Measurements from ENCODE around the gene NUAK1.
A peak's percentile ranks its signal among the peaks of the same experiment; 100 is the strongest.

Gene NUAK1

DNA sequence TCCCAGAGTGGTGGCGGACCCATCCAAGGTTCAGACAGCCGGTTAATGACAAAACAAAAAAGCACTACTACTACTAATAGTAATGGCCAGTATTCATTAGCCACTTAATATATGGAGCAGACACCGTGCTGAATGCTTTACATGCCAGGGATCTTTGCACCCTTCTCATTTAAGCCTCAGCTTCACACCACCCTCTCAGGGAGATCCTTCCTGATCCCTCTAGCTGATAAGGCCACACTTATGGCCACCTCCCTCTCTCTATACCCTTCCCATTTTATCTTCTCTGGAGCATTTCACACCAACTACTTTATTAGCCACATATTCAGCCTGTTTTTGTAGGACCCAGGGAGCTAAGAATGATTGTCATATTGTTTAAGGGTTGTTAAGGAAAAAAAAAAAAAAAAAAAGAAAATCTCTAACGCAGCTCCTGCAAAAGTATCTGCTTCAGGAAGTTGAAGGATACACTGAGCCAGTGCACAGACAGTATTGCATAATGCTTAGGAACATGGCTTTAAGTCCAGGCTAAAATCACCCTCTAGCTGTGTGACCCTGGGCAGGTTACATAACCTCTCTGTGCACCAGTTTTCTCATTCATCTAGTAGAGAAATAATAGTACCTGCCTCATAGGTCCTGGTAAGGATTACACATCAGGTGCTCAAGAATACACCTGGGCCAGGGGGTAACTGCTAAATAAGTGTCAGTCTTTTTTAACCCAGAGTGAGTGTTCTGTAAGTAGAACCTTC, 29.4 kb downstream of the NUAK1 start:
- TF ChIP-seq ZFP3 (CRISPR knock-in tag; IDR thresholded peaks at IDR 0.05) (no peak), ZNF70 (CRISPR knock-in tag; IDR thresholded peaks at IDR 0.05) (no peak), RARB (CRISPR knock-in tag; IDR thresholded peaks at IDR 0.05) (no peak), ARNTL (CRISPR knock-in tag; IDR thresholded peaks at IDR 0.05; ENCODE audit: borderline replicate concordance, low read depth) (no peak), BACH2 (CRISPR knock-in tag; IDR thresholded peaks at IDR 0.05; ENCODE audit: borderline replicate concordance) (no peak), TOX (CRISPR knock-in tag; IDR thresholded peaks at IDR 0.05; ENCODE audit: borderline replicate concordance) (no peak), ZC3H10 (CRISPR knock-in tag; IDR thresholded peaks at IDR 0.05) (no peak), GLIS3 (CRISPR knock-in tag; IDR thresholded peaks at IDR 0.05) (no peak), SNAI2 (CRISPR knock-in tag; IDR thresholded peaks at IDR 0.05) (no peak), ZNF565 (CRISPR knock-in tag; conservative IDR thresholded peaks at IDR 0.05; ENCODE audit: low read depth) (no peak), OSR1 (CRISPR knock-in tag; IDR thresholded peaks at IDR 0.05) (no peak), ZFP30 (CRISPR knock-in tag; IDR thresholded peaks at IDR 0.05) (no peak), ESRRG (CRISPR knock-in tag; IDR thresholded peaks at IDR 0.05) (no peak), ISL1 (CRISPR knock-in tag; IDR thresholded peaks at IDR 0.05) (no peak)
- TF ChIP-seq, protein P1, sequence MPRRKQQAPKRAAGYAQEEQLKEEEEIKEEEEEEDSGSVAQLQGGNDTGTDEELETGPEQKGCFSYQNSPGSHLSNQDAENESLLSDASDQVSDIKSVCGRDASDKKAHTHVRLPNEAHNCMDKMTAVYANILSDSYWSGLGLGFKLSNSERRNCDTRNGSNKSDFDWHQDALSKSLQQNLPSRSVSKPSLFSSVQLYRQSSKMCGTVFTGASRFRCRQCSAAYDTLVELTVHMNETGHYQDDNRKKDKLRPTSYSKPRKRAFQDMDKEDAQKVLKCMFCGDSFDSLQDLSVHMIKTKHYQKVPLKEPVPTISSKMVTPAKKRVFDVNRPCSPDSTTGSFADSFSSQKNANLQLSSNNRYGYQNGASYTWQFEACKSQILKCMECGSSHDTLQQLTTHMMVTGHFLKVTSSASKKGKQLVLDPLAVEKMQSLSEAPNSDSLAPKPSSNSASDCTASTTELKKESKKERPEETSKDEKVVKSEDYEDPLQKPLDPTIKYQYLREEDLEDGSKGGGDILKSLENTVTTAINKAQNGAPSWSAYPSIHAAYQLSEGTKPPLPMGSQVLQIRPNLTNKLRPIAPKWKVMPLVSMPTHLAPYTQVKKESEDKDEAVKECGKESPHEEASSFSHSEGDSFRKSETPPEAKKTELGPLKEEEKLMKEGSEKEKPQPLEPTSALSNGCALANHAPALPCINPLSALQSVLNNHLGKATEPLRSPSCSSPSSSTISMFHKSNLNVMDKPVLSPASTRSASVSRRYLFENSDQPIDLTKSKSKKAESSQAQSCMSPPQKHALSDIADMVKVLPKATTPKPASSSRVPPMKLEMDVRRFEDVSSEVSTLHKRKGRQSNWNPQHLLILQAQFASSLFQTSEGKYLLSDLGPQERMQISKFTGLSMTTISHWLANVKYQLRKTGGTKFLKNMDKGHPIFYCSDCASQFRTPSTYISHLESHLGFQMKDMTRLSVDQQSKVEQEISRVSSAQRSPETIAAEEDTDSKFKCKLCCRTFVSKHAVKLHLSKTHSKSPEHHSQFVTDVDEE (CRISPR knock-in tag; IDR thresholded peaks at IDR 0.05) = no peak
- TF ChIP-seq, protein P2, sequence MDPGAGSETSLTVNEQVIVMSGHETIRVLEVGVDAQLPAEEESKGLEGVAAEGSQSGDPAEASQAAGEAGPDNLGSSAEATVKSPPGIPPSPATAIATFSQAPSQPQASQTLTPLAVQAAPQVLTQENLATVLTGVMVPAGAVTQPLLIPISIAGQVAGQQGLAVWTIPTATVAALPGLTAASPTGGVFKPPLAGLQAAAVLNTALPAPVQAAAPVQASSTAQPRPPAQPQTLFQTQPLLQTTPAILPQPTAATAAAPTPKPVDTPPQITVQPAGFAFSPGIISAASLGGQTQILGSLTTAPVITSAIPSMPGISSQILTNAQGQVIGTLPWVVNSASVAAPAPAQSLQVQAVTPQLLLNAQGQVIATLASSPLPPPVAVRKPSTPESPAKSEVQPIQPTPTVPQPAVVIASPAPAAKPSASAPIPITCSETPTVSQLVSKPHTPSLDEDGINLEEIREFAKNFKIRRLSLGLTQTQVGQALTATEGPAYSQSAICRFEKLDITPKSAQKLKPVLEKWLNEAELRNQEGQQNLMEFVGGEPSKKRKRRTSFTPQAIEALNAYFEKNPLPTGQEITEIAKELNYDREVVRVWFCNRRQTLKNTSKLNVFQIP (CRISPR knock-in tag; IDR thresholded peaks at IDR 0.05; ENCODE audit: borderline replicate concordance, low read depth) = no peak
- ATAC-seq = no peak

DNA sequence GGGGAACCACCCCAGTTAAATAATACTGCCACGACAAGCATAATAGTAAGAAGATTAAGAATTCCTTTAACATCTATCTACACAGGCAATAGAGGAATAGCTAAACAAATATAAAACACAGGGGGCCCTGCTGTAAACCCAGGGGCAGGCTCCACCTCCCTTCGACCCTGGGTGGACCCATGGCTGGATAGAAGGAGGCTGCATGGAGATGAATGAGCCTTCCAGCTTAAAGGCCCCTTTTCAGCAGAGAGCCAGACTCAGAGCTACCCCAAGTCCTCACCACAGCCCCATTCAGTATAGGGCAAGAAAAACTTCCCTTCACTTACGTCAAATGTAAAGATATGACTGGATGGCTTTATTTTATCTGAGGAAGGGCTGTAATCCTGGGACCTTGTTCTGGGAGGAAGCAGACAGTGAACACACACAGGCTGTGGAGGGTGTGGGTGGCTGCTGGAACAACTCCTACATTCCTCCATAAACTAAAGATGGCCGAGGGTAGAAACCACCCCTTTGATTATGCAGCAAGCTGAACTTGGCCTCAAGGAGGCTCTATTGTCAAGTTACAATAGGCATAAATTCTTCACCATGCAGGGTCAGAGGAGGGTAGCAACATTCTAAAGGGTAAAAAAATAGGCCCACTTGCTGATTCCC, 30.4 kb downstream of the NUAK1 start:
- TF ChIP-seq RARB (CRISPR knock-in tag; IDR thresholded peaks at IDR 0.05) = no peak
- no peak for TF ChIP-seq OSR1 (CRISPR knock-in tag; IDR thresholded peaks at IDR 0.05)
- TF ChIP-seq SNAI2 (CRISPR knock-in tag; IDR thresholded peaks at IDR 0.05) = no peak
- no peak for TF ChIP-seq ZNF8 (CRISPR knock-in tag; IDR thresholded peaks at IDR 0.05)
- TF ChIP-seq ESRRG (CRISPR knock-in tag; IDR thresholded peaks at IDR 0.05) = no peak
- ATAC-seq = peak; percentile 55

DNA sequence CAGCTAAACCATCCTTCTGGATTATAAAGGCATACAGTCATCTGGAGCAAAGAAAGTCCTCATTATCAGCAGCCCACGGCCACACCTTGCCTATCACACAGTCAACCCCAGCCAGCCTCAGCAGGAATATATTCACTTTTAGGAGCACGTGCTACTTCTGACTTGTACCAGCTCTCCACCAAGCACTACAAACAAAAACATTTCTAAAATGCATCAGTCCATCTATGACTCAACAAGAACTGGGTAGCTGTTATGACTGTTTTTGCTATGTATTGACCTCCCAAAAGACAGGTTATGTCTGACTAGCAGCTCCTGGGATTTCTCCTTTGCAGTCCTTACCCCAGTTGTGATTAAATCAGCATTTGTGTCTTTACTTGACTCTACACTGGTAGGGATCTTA, 31.2 kb downstream of the NUAK1 start:
- ATAC-seq = peak; percentile 30
- no peak for TF ChIP-seq ZFP30 (CRISPR knock-in tag; IDR thresholded peaks at IDR 0.05)
- TF ChIP-seq, protein P3, sequence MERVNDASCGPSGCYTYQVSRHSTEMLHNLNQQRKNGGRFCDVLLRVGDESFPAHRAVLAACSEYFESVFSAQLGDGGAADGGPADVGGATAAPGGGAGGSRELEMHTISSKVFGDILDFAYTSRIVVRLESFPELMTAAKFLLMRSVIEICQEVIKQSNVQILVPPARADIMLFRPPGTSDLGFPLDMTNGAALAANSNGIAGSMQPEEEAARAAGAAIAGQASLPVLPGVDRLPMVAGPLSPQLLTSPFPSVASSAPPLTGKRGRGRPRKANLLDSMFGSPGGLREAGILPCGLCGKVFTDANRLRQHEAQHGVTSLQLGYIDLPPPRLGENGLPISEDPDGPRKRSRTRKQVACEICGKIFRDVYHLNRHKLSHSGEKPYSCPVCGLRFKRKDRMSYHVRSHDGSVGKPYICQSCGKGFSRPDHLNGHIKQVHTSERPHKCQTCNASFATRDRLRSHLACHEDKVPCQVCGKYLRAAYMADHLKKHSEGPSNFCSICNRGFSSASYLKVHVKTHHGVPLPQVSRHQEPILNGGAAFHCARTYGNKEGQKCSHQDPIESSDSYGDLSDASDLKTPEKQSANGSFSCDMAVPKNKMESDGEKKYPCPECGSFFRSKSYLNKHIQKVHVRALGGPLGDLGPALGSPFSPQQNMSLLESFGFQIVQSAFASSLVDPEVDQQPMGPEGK (CRISPR knock-in tag; IDR thresholded peaks at IDR 0.05; ENCODE audit: borderline replicate concordance) = no peak

DNA sequence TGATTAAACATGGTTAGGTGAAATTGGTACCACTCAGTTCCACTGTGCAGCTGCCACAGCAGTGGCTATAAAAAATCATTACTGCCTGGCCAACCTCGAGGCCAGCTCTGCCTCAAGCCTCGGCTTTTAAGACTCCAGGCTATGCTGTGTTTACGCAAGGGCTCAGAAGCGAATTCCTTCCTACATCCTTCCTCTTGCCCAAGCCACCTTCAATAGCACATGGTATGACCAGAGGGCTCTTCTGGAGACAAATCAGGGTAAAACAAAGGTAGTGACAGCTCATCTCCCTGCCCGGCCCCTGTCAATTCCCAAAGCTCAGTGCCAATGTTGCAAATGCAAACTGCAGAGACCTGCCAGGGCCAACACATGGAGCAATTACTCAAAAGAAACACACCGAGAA, 31.9 kb downstream of the NUAK1 start:
- ATAC-seq = peak; percentile 47
- no peak for TF ChIP-seq ISL1 (CRISPR knock-in tag; IDR thresholded peaks at IDR 0.05)
- no peak for TF ChIP-seq TOX (CRISPR knock-in tag; IDR thresholded peaks at IDR 0.05; ENCODE audit: borderline replicate concordance)
- TF ChIP-seq, protein P4, sequence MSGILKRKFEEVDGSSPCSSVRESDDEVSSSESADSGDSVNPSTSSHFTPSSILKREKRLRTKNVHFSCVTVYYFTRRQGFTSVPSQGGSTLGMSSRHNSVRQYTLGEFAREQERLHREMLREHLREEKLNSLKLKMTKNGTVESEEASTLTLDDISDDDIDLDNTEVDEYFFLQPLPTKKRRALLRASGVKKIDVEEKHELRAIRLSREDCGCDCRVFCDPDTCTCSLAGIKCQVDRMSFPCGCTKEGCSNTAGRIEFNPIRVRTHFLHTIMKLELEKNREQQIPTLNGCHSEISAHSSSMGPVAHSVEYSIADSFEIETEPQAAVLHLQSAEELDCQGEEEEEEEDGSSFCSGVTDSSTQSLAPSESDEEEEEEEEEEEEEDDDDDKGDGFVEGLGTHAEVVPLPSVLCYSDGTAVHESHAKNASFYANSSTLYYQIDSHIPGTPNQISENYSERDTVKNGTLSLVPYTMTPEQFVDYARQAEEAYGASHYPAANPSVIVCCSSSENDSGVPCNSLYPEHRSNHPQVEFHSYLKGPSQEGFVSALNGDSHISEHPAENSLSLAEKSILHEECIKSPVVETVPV (CRISPR knock-in tag; IDR thresholded peaks at IDR 0.05) = no peak
- TF ChIP-seq CSDC2 (CRISPR knock-in tag; IDR thresholded peaks at IDR 0.05) = no peak
- TF ChIP-seq PPARA (CRISPR knock-in tag; IDR thresholded peaks at IDR 0.05; ENCODE audit: borderline replicate concordance) = no peak
- no peak; the same call in 1 of the 2 replicates for TF ChIP-seq ZFP3 (CRISPR knock-in tag; IDR thresholded peaks at IDR 0.05)
- no peak for TF ChIP-seq GLIS3 (CRISPR knock-in tag; IDR thresholded peaks at IDR 0.05)
- TF ChIP-seq BACH2 (CRISPR knock-in tag; IDR thresholded peaks at IDR 0.05; ENCODE audit: borderline replicate concordance) = no peak

Measured in SK-N-SH treated with all-trans-retinoic acid at 6 μM for 48 hours (cell line).